ENCODE data around the gene CEP72. TPM values are rescaled to one million over a fixed set of nuclear protein-coding genes. Genes with fewer than 3 reads are reported as not detected.

Gene CEP72
- total and polyA plus RNA-seq, 2 donors (not counting 1 experiment from before 2014, with no cell fraction given), result 7.7 to 32.9 TPM

DNA sequence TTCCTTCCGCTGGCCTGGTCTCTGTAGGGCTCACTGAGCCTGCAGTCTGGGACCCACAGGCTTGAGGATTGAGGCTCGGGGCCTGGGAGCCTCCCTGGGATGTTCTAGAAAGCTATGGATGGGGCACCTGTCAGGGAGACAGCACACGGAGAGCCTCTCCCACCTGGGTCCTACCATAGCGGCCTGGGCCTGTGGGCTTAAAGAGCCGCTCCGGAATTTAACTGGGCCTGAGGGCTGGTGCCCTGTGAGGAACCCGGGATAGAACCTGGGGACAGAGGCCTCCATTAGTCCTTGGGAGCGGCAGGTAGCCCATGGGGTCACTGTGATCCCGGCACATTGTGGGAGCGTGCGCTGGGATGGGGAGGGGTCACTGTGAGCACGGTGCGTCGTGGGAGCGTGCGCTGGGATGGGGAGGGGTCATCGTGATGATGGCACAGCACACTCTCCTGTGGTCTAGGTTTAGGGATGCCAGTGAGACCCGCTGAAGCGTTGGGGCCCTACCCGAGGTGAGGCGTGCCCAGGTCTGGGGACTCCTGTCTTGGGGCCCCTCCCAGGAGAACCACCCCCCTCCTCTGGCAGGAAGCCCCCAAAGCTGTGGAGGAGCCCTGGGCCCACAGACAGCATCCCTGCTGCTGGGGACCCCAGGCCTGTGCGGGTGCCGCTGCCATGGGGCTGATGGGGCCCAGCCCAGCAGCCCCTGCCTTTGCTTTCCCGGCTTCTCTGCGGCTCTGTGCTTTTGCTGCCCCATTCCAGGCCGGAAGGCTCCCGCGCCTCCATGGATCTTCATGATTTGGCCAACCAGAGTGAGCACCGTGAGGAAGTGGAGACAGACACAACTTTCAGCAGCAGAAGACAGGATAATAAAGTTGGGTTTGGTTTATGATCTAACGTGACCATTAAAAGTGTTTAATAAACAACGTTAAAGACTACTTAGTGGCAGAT lies 3.4 kb upstream of the CEP72 start:
- H3K27ac Mint-ChIP-seq, result no peak overlapping the region
- H3K27ac ChIP-seq (ENCODE audit: low read length in 2 of 2), result no peak overlapping the region
- H3K36me3 ChIP-seq (replicated peaks in 1 of 2; ENCODE audit: control extremely low read depth in 1 of 2, control insufficient read depth in 1 of 2, extremely low read depth in 1 of 2, insufficient read depth in 2 of 2, low read length in 1 of 2), result no peaks in the 10 kb centered on the region
- no peaks in the 10 kb centered on the region for H4K20me1 ChIP-seq (ENCODE audit: control insufficient read depth, insufficient read depth, low read length, poor library complexity, severe bottlenecking)
- 94% methylated on average over 24 of the region's 31 CpGs for WGBS (ENCODE audit: insufficient coverage)
- H3K4me3 Mint-ChIP-seq, result no peak overlapping the region
- H3K79me2 ChIP-seq (ENCODE audit: control insufficient read depth, insufficient read depth, low read length), result peaks cover 13% of the 10 kb centered on the region
- peaks cover 0 to 8% (median 0%) of the 10 kb centered on the region in 3 donors for H3K9me3 ChIP-seq (ENCODE audit: control extremely low read depth in 1 of 3, control insufficient read depth in 2 of 3, insufficient read depth in 1 of 3, low read length in 2 of 3)
- DNase-seq (no peak), ATAC-seq (ENCODE audit: low read depth) (no peak)
- peaks cover 14% of the 10 kb centered on the region for H3K27me3 Mint-ChIP-seq
- intact Hi-C loops (cut with micrococcal nuclease), result no loop called here
- CTCF ChIA-PET, result no interaction called here
- no peak overlapping the region for H3K9ac ChIP-seq (ENCODE audit: low read length)
- no peak overlapping the region for H2AFZ ChIP-seq (ENCODE audit: insufficient read depth, low read depth, low read length, poor library complexity, severe bottlenecking)
- peaks cover 30% of the 10 kb centered on the region for H3K4me1 Mint-ChIP-seq
- POLR2A ChIA-PET, result no interaction called here
- H3K9me3 Mint-ChIP-seq (ENCODE audit: insufficient read depth), result no peaks in the 10 kb centered on the region
- TF ChIP-seq, protein P1, sequence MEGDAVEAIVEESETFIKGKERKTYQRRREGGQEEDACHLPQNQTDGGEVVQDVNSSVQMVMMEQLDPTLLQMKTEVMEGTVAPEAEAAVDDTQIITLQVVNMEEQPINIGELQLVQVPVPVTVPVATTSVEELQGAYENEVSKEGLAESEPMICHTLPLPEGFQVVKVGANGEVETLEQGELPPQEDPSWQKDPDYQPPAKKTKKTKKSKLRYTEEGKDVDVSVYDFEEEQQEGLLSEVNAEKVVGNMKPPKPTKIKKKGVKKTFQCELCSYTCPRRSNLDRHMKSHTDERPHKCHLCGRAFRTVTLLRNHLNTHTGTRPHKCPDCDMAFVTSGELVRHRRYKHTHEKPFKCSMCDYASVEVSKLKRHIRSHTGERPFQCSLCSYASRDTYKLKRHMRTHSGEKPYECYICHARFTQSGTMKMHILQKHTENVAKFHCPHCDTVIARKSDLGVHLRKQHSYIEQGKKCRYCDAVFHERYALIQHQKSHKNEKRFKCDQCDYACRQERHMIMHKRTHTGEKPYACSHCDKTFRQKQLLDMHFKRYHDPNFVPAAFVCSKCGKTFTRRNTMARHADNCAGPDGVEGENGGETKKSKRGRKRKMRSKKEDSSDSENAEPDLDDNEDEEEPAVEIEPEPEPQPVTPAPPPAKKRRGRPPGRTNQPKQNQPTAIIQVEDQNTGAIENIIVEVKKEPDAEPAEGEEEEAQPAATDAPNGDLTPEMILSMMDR (IDR thresholded peaks at IDR 0.05), result no peak
- no peak for TF ChIP-seq EZH2 (IDR thresholded peaks at IDR 0.05; ENCODE audit: borderline replicate concordance, insufficient read depth, low read depth, low read length, poor library complexity, severe bottlenecking)
- no peak overlapping the region for H3K4me3 ChIP-seq (ENCODE audit: control extremely low read depth in 1 of 5, extremely low read depth in 1 of 5, insufficient read depth in 1 of 5, low read depth in 2 of 5, low read length in 4 of 5)
- peaks cover 0 to 35% (median 5%) of the 10 kb centered on the region in 4 experiments for H3K27me3 ChIP-seq (replicated peaks in 1 of 4; ENCODE audit: control extremely low read depth in 1 of 4, control insufficient read depth in 3 of 4, insufficient read depth in 4 of 4, low read length in 3 of 4)
- no peak overlapping the region for H3K4me2 ChIP-seq (replicated peaks; ENCODE audit: low read depth, low read length, poor library complexity, severe bottlenecking)
- peaks cover 24 to 29% of the 10 kb centered on the region in 2 donors for H3K4me1 ChIP-seq (ENCODE audit: control insufficient read depth in 2 of 2, insufficient read depth in 2 of 2, low read length in 2 of 2)

DNA sequence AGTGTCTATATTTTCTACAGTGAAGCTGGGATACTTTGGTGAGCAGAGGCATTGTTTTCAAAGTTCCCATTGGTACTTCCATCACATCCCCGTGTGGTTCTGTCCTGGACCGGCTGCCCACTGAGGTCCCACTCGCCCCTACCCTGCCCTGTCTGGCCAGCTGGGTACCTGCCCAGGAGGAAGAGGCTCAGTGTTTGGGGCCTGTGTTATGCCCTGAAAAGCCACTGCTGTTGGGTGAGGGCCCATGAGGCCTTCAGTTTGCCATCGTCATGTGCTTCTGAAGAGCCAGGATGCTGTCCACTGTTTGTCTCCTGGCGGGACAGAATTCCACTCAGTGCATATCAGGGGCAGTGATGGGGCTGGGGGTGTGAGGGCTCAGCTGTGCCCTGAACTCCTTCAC lies 2.6 kb upstream of the CEP72 start:
- CTCF ChIA-PET, result no interaction called here
- H3K4me1 ChIP-seq (ENCODE audit: control insufficient read depth in 2 of 2, insufficient read depth in 2 of 2, low read length in 2 of 2), result peaks cover 24 to 29% of the 10 kb centered on the region in 2 donors
- no peaks in the 10 kb centered on the region for H3K36me3 ChIP-seq (replicated peaks in 1 of 2; ENCODE audit: control extremely low read depth in 1 of 2, control insufficient read depth in 1 of 2, extremely low read depth in 1 of 2, insufficient read depth in 2 of 2, low read length in 1 of 2)
- H3K27ac Mint-ChIP-seq, result no peak overlapping the region
- 98% methylated on average over 5 of the region's 5 CpGs for WGBS (ENCODE audit: insufficient coverage)
- TF ChIP-seq, protein P1 (IDR thresholded peaks at IDR 0.05), result no peak
- no peak for TF ChIP-seq EZH2 (IDR thresholded peaks at IDR 0.05; ENCODE audit: borderline replicate concordance, insufficient read depth, low read depth, low read length, poor library complexity, severe bottlenecking)
- no peak overlapping the region for H3K27ac ChIP-seq (ENCODE audit: low read length in 2 of 2)
- intact Hi-C loops (cut with micrococcal nuclease), result no loop called here
- H3K79me2 ChIP-seq (ENCODE audit: control insufficient read depth, insufficient read depth, low read length), result peaks cover 21% of the 10 kb centered on the region
- no peak overlapping the region for H3K9ac ChIP-seq (ENCODE audit: low read length)
- peaks cover 14% of the 10 kb centered on the region for H3K27me3 Mint-ChIP-seq
- peaks cover 35% of the 10 kb centered on the region for H3K4me1 Mint-ChIP-seq
- DNase-seq, result no peak
- H4K20me1 ChIP-seq (ENCODE audit: control insufficient read depth, insufficient read depth, low read length, poor library complexity, severe bottlenecking), result no peaks in the 10 kb centered on the region
- no peak overlapping the region for H2AFZ ChIP-seq (ENCODE audit: insufficient read depth, low read depth, low read length, poor library complexity, severe bottlenecking)
- H3K27me3 ChIP-seq (replicated peaks in 1 of 4; ENCODE audit: control extremely low read depth in 1 of 4, control insufficient read depth in 3 of 4, insufficient read depth in 4 of 4, low read length in 3 of 4), result peaks cover 0 to 28% (median 5%) of the 10 kb centered on the region in 4 experiments
- no peak overlapping the region for H3K4me3 Mint-ChIP-seq
- no peaks in the 10 kb centered on the region for H3K9me3 Mint-ChIP-seq (ENCODE audit: insufficient read depth)
- peaks cover 0 to 8% (median 0%) of the 10 kb centered on the region in 3 donors for H3K9me3 ChIP-seq (ENCODE audit: control extremely low read depth in 1 of 3, control insufficient read depth in 2 of 3, insufficient read depth in 1 of 3, low read length in 2 of 3)
- POLR2A ChIA-PET, result no interaction called here
- no peak for ATAC-seq (ENCODE audit: low read depth)
- H3K4me2 ChIP-seq (replicated peaks; ENCODE audit: low read depth, low read length, poor library complexity, severe bottlenecking), result no peak overlapping the region
- no peak overlapping the region for H3K4me3 ChIP-seq (ENCODE audit: control extremely low read depth in 1 of 5, extremely low read depth in 1 of 5, insufficient read depth in 1 of 5, low read depth in 2 of 5, low read length in 4 of 5)

Measured in B cell (primary cell).